Heart right ventricle (tissue), 16 donors: Measurements from ENCODE around the gene CD247. TPM values are rescaled to one million over a fixed set of nuclear protein-coding genes. Genes with fewer than 3 reads are reported as not detected.

Experiments used
- ATAC-seq, 8 donors: fragments of 200-7000 bp; cut with Tn5 transposase; one replicate each; pipeline ENCODE4 v1.9.1; 2020; ENCODE audit warnings: mild to moderate bottlenecking in 8 of 8, moderate library complexity in 8 of 8, moderate number of reproducible peaks in 1 of 8
- DNase-seq, 2 donors: peaks; one replicate each; pipeline ENCODE4 v3.0.0-alpha.2; 2020
- H3K27ac ChIP-seq, 10 donors: fragments of 200-600 bp; sonication (generic) in 2 of 10; one replicate each; pipeline versions ENCODE4 v1.5.0 to v1.8.0; 2020 to 2022; ENCODE audit warnings: mild to moderate bottlenecking in 3 of 10
- H3K27me3 ChIP-seq, 7 donors: fragments of 200-600 bp; one replicate each; pipeline ENCODE4 v1.8.0; 2021 to 2022; ENCODE audit warnings: mild to moderate bottlenecking in 2 of 7
- H3K36me3 ChIP-seq, 9 donors: fragments of 200-600 bp; sonication (generic) in 1 of 9; one replicate each; pipeline versions ENCODE4 v1.5.0 to v1.8.0; 2020 to 2022; ENCODE audit warnings: mild to moderate bottlenecking in 2 of 9
- H3K4me1 ChIP-seq, 9 donors: fragments of 200-600 bp; sonication (generic) in 1 of 9; one replicate each; pipeline versions ENCODE4 v1.5.0 to v1.8.0; 2020 to 2022; ENCODE audit warnings: mild to moderate bottlenecking in 4 of 9
- H3K4me3 ChIP-seq, 10 donors: fragments of 200-600 bp; sonication (generic) in 2 of 10; one replicate each; pipeline versions ENCODE4 v1.5.0 to v1.8.0; 2020 to 2022; ENCODE audit warnings: mild to moderate bottlenecking in 7 of 10, moderate library complexity in 2 of 10
- H3K9me3 ChIP-seq, 11 donors: fragments of 200-600 bp in 10 of 11; sonication (generic) in 2 of 11; one replicate each; pipeline versions ENCODE4 v1.5.0 to v1.8.0; 2013 to 2022; ENCODE audit warnings: mild to moderate bottlenecking in 2 of 11, control low read depth in 1 of 11, moderate library complexity in 1 of 11
- CTCF ChIP-seq, 9 donors: fragments of 200-600 bp; sonication (generic) in 2 of 9; IDR thresholded peaks; one replicate each; pipeline versions ENCODE4 v1.5.0 to v1.8.0; 2021 to 2022; ENCODE audit warnings: antibody characterized with exemption in 9 of 9, mild to moderate bottlenecking in 5 of 9, moderate library complexity in 1 of 9
- WGBS, 2 donors: extraction: QIAGEN DNeasy Blood & Tissue Kit; methylation state at CpG; one replicate each; pipeline ENCODE4 v1.1.7; 2013; ENCODE audit warnings: inconsistent platforms in 1 of 2; 5-methylcytosine and 5-hydroxymethylcytosine counted together
- intact Hi-C, 10 donors: fragments of 100-400 bp; cut with DNase I; formaldehyde crosslinking; loops; one replicate each; pipeline versions ENCODE4 v1.11.1 to v1.14.2; 2022
- polyA plus RNA-seq, 2 donors: library from polyadenylated mRNA; stranded (reverse); fragments of 200-250 nt; gene quantifications; one replicate each; pipeline ENCODE4 v1.2.3, GENCODE V29; 2013
- total RNA-seq, 10 donors: library from RNA; stranded (reverse); fragmentation: NEBNext Ultra II Directional in 3 of 10; extraction: Animal tissue kit (Norgen Biotek cat#: 25700) in 3 of 10; gene quantifications; one replicate each; pipeline versions ENCODE4 v1.2.1 to v1.2.4, GENCODE V29; 2021 to 2023
- donor health status: Arrhythmogenic right ventricular cardiomyopathy.
- donor health status: ischemic (EF 13 %, LVEDD 7.1; RV severe dilation, severe dysfunction).
- donor health status: healthy with polysubstance abuse.
- donor health status: DM: no; HTN: yes; CAD: no.
- donor health status: DM: no; HTN: no; CAD: no.
- donor health status: ischemic (EF 25% LVEDD 6.9; RV normal size, moderate dysfunction).
- donor health status: ischemic (EF 25% LVEDD 5.7; RV mildly dilated, moderate dysfunction).
- donor health status: healthy.
- donor health status: DM: yes; HTN: yes; CAD: no.
- donor health status: Ischemic cardiomyopathy.
- donor health status: ischemic (EF 35%, LVEDD 5.7; RV mildly dilated, moderate dysfunction).
- donor health status: nonischemic (EF 11% LVEDD 7.7; RV severe dilation, severe dysfunction).
- donor health status: DM: yes; HTN: yes; CAD: no.
- donor health status: PGD.
- donor health status: ischemic (EF 29% LVEDD 5.4; RV normal size, mild dysfunction).
- donor health status: nonischemic (EF 23%, LVEDD 6.1; RV moderate dilation, normal function).

The CD247 gene
- total and polyA plus RNA-seq, 12 donors, result 0.31 to 6.5 (median 0.66) TPM; not detected in 1

- H3K4me3 ChIP-seq, result no peak overlapping the region
- no peak for ATAC-seq
- WGBS, 2 donors, result 90 to 92% methylated on average over 4 of the region's 4 CpGs
- TF ChIP-seq CTCF (IDR thresholded peaks at IDR 0.05), result no peak
- no peaks in the 10 kb centered on the region for H3K27me3 ChIP-seq
- DNase-seq, result no peak
- peaks cover 0 to 90% (median 9%) of the 10 kb centered on the region in 9 donors for H3K36me3 ChIP-seq
- intact Hi-C loops, result no loop called here
- H3K4me1 ChIP-seq, result no peaks in the 10 kb centered on the region
- no peak overlapping the region for H3K27ac ChIP-seq
- H3K9me3 ChIP-seq, result no peaks in the 10 kb centered on the region
Observed at GRCh38 chr1:167412072-167412471, 106.3 kb downstream of the CD247 start.

- no peaks in the 10 kb centered on the region for H3K27me3 ChIP-seq
- intact Hi-C loops, result loop anchor here in 3 of 10 donors (5.0 to 10.0 kb wide), 3 partner anchors 123 to 134 kb away; no protein-coding TSS in a partner anchor
- no peak overlapping the region for H3K4me3 ChIP-seq
- DNase-seq, result no peak
- peaks cover 0 to 4% (median 0%) of the 10 kb centered on the region in 9 donors for H3K4me1 ChIP-seq
- TF ChIP-seq CTCF (IDR thresholded peaks at IDR 0.05), result no peak
- H3K9me3 ChIP-seq, result no peaks in the 10 kb centered on the region
- WGBS, 2 donors, result 92 to 93% methylated on average over 1 of the region's 1 CpG
- H3K27ac ChIP-seq, result no peak overlapping the region
- peaks cover 0 to 81% (median 9%) of the 10 kb centered on the region in 9 donors for H3K36me3 ChIP-seq
- no peak for ATAC-seq
Observed at GRCh38 chr1:167409183-167409582, 109.1 kb downstream of the CD247 start.

GRCh38 chr1:167408355-167408754 lies 110.0 kb downstream of the CD247 start:
- DNase-seq (no peak), ATAC-seq (no peak)
- Histone ChIP-seq H3K27ac (no peak overlapping the region), H3K4me3 (no peak overlapping the region), H3K4me1 (peaks cover 0 to 10% (median 0%) of the 10 kb centered on the region in 9 donors), H3K36me3 (peaks cover 0 to 74% (median 9%) of the 10 kb centered on the region in 9 donors), H3K27me3 (no peaks in the 10 kb centered on the region), H3K9me3 (no peaks in the 10 kb centered on the region)
- WGBS, 2 donors, result 95 to 98% methylated on average over 1 of the region's 1 CpG
- intact Hi-C loops, result loop anchor here in 3 of 10 donors (5.0 to 10.0 kb wide), 3 partner anchors 124 to 134 kb away; no protein-coding TSS in a partner anchor
- TF ChIP-seq CTCF (IDR thresholded peaks at IDR 0.05), result no peak

- Histone ChIP-seq H3K36me3 (peaks cover 0 to 73% (median 18%) of the 10 kb centered on the region in 9 donors), H3K4me1 (peaks cover 0 to 10% (median 0%) of the 10 kb centered on the region in 9 donors), H3K9me3 (no peaks in the 10 kb centered on the region), H3K4me3 (no peak overlapping the region), H3K27me3 (no peaks in the 10 kb centered on the region), H3K27ac (no peak overlapping the region)
- intact Hi-C loops, result loop anchor here in 6 of 10 donors (5.0 to 10.0 kb wide), 5 partner anchors 37 to 132 kb away; no protein-coding TSS in a partner anchor
- no peak for TF ChIP-seq CTCF (IDR thresholded peaks at IDR 0.05)
- no peak for DNase-seq
- ATAC-seq, result no peak
- 86 to 93% methylated on average over 3 of the region's 3 CpGs for whole genome bisulfite sequencing, 2 donors
Observed at GRCh38 chr1:167404908-167405307, 113.4 kb downstream of the CD247 start.
